ENCODE results near the gene SCP2.

SCP2 gene

DNA sequence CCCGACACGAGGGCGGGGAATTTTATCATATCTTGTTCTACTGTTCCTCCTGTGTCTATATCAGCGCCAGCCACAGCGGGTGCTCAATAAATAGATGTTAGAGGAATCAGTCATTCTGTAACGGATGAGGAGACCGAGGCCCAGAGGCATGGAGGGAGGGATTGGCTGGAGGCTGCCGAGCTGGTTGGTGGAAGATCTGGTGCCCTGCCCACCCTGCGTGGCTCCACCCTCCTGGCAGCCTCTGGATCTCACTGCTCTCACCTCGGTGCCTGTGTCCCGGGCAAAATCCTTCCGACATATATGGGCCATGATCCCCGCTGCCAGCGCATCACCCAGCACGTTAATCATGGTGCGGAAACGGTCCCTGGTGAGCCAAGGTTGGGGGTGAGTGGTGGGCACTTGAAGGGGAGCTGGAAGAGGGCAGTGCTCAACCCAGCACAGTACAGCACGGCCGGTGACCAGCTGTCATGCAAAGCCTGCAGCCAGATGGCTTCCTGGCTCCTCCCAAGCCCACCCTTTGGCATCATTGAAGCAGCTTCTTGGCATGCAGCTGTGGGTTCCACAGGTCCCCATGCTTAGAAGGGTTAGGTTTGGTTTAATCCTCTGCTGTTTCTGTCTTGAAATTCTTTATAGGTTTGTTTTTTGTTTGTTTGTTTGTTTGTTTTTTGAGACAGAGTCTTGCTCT is 161.7 kb downstream of the SCP2 start:
- Histone ChIP-seq H3K4me2 (ENCODE audit: low read length) (no peak overlapping the region), H3K27me3 (ENCODE audit: control insufficient read depth, insufficient read depth, low read length) (peaks cover 4% of the 10 kb centered on the region), H3K4me3 (ENCODE audit: low read length) (no peak overlapping the region), H3K9ac (ENCODE audit: low read depth, low read length) (no peak overlapping the region), H3K4me1 (ENCODE audit: control insufficient read depth, insufficient read depth, low read length) (no peaks in the 10 kb centered on the region), H3K9me3 (replicated peaks; ENCODE audit: low read length) (no peaks in the 10 kb centered on the region), H3K36me3 (ENCODE audit: insufficient read depth, low read length) (no peaks in the 10 kb centered on the region)

DNA sequence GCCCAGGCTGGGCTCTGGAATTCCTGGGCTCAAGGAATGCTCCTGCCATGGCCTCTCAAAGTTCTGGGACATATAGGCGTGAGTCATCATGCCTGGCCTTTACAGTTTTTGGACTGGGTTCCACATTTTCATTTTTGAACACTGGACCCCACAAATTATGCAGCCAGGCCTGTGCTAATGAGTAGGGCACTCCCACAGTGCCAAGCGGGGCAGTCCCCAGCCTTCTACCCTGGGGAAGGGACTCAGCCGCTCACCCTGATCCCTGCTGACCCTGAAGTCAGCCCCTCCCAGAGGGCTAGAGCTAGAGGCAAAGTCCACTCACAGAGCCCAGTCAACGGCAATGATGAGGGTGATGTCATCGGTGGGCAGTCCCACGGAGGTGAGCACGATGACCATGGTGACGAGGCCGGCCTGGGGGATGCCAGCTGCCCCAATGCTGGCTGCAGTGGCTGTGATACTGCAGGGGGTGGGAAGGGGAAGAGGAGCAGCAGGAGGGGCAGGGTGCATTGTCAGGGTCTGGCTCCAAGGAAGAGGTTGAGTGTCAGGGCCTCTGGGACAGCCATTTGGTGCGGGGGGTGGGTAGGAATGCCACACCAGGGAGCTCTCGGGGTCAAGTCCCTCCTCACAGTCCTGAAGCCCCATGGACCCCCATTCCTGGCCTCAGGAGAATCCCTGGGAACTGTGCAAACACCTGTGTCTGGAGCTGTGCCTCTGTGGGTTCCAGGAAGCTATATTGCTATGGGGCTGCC is 162.6 kb downstream of the SCP2 start:
- Histone ChIP-seq H3K36me3 (ENCODE audit: insufficient read depth, low read length) (no peaks in the 10 kb centered on the region), H3K4me3 (ENCODE audit: low read length) (no peak overlapping the region), H3K27me3 (ENCODE audit: control insufficient read depth, insufficient read depth, low read length) (peaks cover 4% of the 10 kb centered on the region), H3K4me1 (ENCODE audit: control insufficient read depth, insufficient read depth, low read length) (no peaks in the 10 kb centered on the region), H3K4me2 (ENCODE audit: low read length) (no peak overlapping the region), H3K9me3 (replicated peaks; ENCODE audit: low read length) (no peaks in the 10 kb centered on the region), H3K9ac (ENCODE audit: low read depth, low read length) (no peak overlapping the region)

DNA sequence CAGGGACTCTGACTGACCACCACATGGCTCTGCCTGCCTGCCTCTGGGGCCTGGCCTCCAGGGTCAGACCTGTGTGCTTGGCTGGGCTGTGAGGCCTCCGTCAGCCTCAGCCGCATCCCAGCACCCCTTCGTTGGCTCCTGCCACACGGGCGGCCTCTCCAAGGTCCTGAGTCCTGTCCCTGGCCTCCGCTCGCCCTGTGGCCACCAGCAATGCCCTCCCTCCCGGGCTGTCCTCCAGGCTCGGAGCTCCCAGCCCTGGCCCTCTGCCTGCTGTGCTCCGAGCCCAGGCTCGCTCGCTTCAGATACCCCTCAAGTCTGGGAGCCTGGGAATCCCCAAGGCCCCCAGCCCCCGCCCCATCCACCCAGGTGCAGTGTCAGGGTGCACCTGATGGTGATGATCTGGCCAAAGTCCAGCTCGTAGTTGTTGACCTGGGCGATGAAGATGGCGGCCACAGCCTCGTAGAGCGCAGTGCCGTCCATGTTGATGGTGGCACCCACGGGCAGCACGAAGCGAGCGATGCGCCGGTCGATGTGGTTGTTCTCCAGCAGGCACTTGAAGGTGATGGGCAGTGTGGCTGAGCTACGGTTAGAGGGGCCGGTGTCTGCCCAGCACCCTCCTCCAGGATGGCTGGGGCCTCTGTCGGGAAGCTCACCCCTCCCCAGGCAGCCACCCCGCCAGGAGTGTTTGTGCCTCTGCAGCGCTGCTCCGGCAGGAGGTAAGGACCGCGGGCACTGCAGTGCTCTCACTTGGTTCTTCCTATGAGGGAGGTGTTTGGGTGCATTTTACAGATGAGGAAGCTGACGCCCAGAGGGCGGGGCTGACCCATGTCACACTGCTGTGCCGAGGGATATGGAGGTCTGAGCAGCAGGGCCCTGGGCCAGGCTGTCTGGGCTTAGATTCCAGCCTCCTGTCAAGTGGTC is 163.4 kb downstream of the SCP2 start:
- Histone ChIP-seq H3K9me3 (replicated peaks; ENCODE audit: low read length) (peaks cover 3% of the 10 kb centered on the region), H3K4me2 (ENCODE audit: low read length) (no peak overlapping the region), H3K9ac (ENCODE audit: low read depth, low read length) (no peak overlapping the region), H3K27me3 (ENCODE audit: control insufficient read depth, insufficient read depth, low read length) (peaks cover 4% of the 10 kb centered on the region), H3K4me3 (ENCODE audit: low read length) (no peak overlapping the region), H3K36me3 (ENCODE audit: insufficient read depth, low read length) (no peaks in the 10 kb centered on the region), H3K4me1 (ENCODE audit: control insufficient read depth, insufficient read depth, low read length) (no peaks in the 10 kb centered on the region)

GRCh38 chr1:53091841-53092645 is 165.0 kb downstream of the SCP2 start:
- no peaks in the 10 kb centered on the region for H3K4me1 ChIP-seq (ENCODE audit: control insufficient read depth, insufficient read depth, low read length)
- H3K27me3 ChIP-seq (ENCODE audit: control insufficient read depth, insufficient read depth, low read length), result peaks cover 4% of the 10 kb centered on the region
- H3K4me3 ChIP-seq (ENCODE audit: low read length), result no peak overlapping the region
- H3K9me3 ChIP-seq (replicated peaks; ENCODE audit: low read length), result peaks cover 4% of the 10 kb centered on the region
- H3K36me3 ChIP-seq (ENCODE audit: insufficient read depth, low read length), result no peaks in the 10 kb centered on the region
- H3K4me2 ChIP-seq (ENCODE audit: low read length), result no peak overlapping the region
- H3K9ac ChIP-seq (ENCODE audit: low read depth, low read length), result no peak overlapping the region

GRCh38 chr1:53092659-53093450 is 165.8 kb downstream of the SCP2 start:
- Histone ChIP-seq H3K27me3 (ENCODE audit: control insufficient read depth, insufficient read depth, low read length) (peaks cover 4% of the 10 kb centered on the region), H3K4me2 (ENCODE audit: low read length) (no peak overlapping the region), H3K4me1 (ENCODE audit: control insufficient read depth, insufficient read depth, low read length) (no peaks in the 10 kb centered on the region), H3K9ac (ENCODE audit: low read depth, low read length) (no peak overlapping the region), H3K4me3 (ENCODE audit: low read length) (no peak overlapping the region), H3K36me3 (ENCODE audit: insufficient read depth, low read length) (no peaks in the 10 kb centered on the region), H3K9me3 (replicated peaks; ENCODE audit: low read length) (peaks cover 7% of the 10 kb centered on the region)

GRCh38 chr1:53093451-53093754 is 166.3 kb downstream of the SCP2 start:
- Histone ChIP-seq H3K9me3 (replicated peaks; ENCODE audit: low read length) (peaks cover 7% of the 10 kb centered on the region), H3K4me1 (ENCODE audit: control insufficient read depth, insufficient read depth, low read length) (no peaks in the 10 kb centered on the region), H3K27me3 (ENCODE audit: control insufficient read depth, insufficient read depth, low read length) (peaks cover 4% of the 10 kb centered on the region), H3K36me3 (ENCODE audit: insufficient read depth, low read length) (no peaks in the 10 kb centered on the region), H3K4me3 (ENCODE audit: low read length) (no peak overlapping the region), H3K9ac (ENCODE audit: low read depth, low read length) (no peak overlapping the region), H3K4me2 (ENCODE audit: low read length) (no peak overlapping the region)

GRCh38 chr1:53093778-53094532 is 166.9 kb downstream of the SCP2 start:
- Histone ChIP-seq H3K27me3 (ENCODE audit: control insufficient read depth, insufficient read depth, low read length) (peaks cover 4% of the 10 kb centered on the region), H3K36me3 (ENCODE audit: insufficient read depth, low read length) (no peaks in the 10 kb centered on the region), H3K4me3 (ENCODE audit: low read length) (no peak overlapping the region), H3K4me2 (ENCODE audit: low read length) (no peak overlapping the region), H3K9ac (ENCODE audit: low read depth, low read length) (no peak overlapping the region), H3K4me1 (ENCODE audit: control insufficient read depth, insufficient read depth, low read length) (no peaks in the 10 kb centered on the region), H3K9me3 (replicated peaks; ENCODE audit: low read length) (peaks cover 7% of the 10 kb centered on the region)

DNA sequence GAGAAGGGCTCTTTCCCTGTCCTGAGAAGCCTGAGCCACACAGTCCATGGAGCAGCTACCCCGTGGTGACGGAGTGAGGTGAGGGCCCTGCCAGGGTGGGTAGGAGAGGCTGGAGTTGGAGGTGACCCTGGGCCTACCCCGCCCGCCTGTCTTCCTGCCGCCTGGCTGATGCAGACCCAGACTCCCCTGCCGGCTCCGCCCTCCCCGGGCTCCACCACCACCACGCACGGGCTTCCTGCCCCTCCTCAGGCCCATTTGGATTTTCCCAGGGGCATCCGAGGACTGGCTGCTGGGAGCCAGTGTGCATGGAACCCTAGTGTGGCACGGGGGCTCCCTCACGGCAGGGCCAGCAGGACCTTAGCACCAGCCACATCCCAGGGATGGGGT is 167.4 kb downstream of the SCP2 start:
- Histone ChIP-seq H3K27me3 (ENCODE audit: control insufficient read depth, insufficient read depth, low read length) (peaks cover 4% of the 10 kb centered on the region), H3K4me2 (ENCODE audit: low read length) (no peak overlapping the region), H3K9ac (ENCODE audit: low read depth, low read length) (no peak overlapping the region), H3K36me3 (ENCODE audit: insufficient read depth, low read length) (no peaks in the 10 kb centered on the region), H3K4me3 (ENCODE audit: low read length) (no peak overlapping the region), H3K9me3 (replicated peaks; ENCODE audit: low read length) (peaks cover 10% of the 10 kb centered on the region), H3K4me1 (ENCODE audit: control insufficient read depth, insufficient read depth, low read length) (no peaks in the 10 kb centered on the region)

Measured in skeletal muscle satellite cell (primary cell).